Measurements from ENCODE around the gene MRPS16. TPM values are rescaled to one million over a fixed set of nuclear protein-coding genes. Genes with fewer than 3 reads are reported as not detected.
"Not testable (repeated sequence)": the region's sequence is repeated elsewhere in the genome, so short reads cannot be mapped to it uniquely, and the experiment has no call there.

MRPS16 gene
- total RNA-seq, 3 donors from 2014 or later, result 76.7 to 108 (median 88.9) TPM

- no peak for TF ChIP-seq CTCF (IDR thresholded peaks at IDR 0.05)
- no peak for ATAC-seq
- intact Hi-C loops (cut with DNase I, micrococcal nuclease), result no loop called here
- no peak overlapping the region for H3K4me3 ChIP-seq
- no peaks in the 10 kb centered on the region for H3K36me3 ChIP-seq (ENCODE audit: low read depth)
- no peak for DNase-seq
- H3K9me3 ChIP-seq, result peaks cover 10% of the 10 kb centered on the region
- no peaks in the 10 kb centered on the region for H3K4me1 ChIP-seq (ENCODE audit: low read depth)
Observed at GRCh38 chr10:73261362-73261995, 9.0 kb upstream of the MRPS16 start.

GRCh38 chr10:73258612-73259011 lies 6.2 kb upstream of the MRPS16 start:
- ATAC-seq, result not testable (repeated sequence)

GRCh38 chr10:73253225-73253555 lies 746 bp upstream of the MRPS16 start:
- DNase-seq (peak in 1 of 3 donors; percentile 9), ATAC-seq (no peak)
- Histone ChIP-seq H3K4me3 (peak overlapping the region; percentile 60), H3K36me3 (ENCODE audit: low read depth) (no peaks in the 10 kb centered on the region), H3K9me3 (no peaks in the 10 kb centered on the region), H3K4me1 (ENCODE audit: low read depth) (peaks cover 17% of the 10 kb centered on the region)
- intact Hi-C loops (cut with DNase I, micrococcal nuclease), result loop anchor here in 1 of 2 donors (5.0 kb wide), 1 partner anchor 159 kb away; the partner anchor contains the start of gene ANXA7
- no peak for TF ChIP-seq CTCF (IDR thresholded peaks at IDR 0.05)

More at GRCh38 chr10:73258612-73259011, 6.2 kb upstream of the MRPS16 start:
- H3K36me3 ChIP-seq (ENCODE audit: low read depth); DNase-seq; H3K4me1 ChIP-seq (ENCODE audit: low read depth); intact Hi-C loops (cut with DNase I, micrococcal nuclease); H3K4me3 ChIP-seq: not testable (repeated sequence)
- H3K9me3 ChIP-seq, result peaks cover 10% of the 10 kb centered on the region

- H3K4me1 ChIP-seq (ENCODE audit: low read depth), result peaks cover 25% of the 10 kb centered on the region
- DNase-seq (peak in 2 of 3 donors; percentile 9 to 37), ATAC-seq (peak; percentile 78)
- intact Hi-C loops (cut with DNase I, micrococcal nuclease), result loop anchor here in 1 of 2 donors (5.0 kb wide), 1 partner anchor 160 kb away; the partner anchor contains the start of gene ANXA7
- no peaks in the 10 kb centered on the region for H3K9me3 ChIP-seq
- no peaks in the 10 kb centered on the region for H3K36me3 ChIP-seq (ENCODE audit: low read depth)
- H3K4me3 ChIP-seq, result peak overlapping the region; percentile 60
- no peak for TF ChIP-seq CTCF (IDR thresholded peaks at IDR 0.05)
Observed at GRCh38 chr10:73251683-73252444, 580 bp downstream of the MRPS16 start.

GRCh38 chr10:73248259-73248724 lies 4.2 kb downstream of the MRPS16 start:
- no peak for ATAC-seq
- no peak for DNase-seq
- intact Hi-C loops (cut with DNase I, micrococcal nuclease), result no loop called here

More at GRCh38 chr10:73248259-73248724, 4.2 kb downstream of the MRPS16 start:
- Histone ChIP-seq H3K4me3 (no peak overlapping the region), H3K4me1 (ENCODE audit: low read depth) (peaks cover 22% of the 10 kb centered on the region), H3K36me3 (ENCODE audit: low read depth) (no peaks in the 10 kb centered on the region), H3K9me3 (no peaks in the 10 kb centered on the region)
- TF ChIP-seq CTCF (IDR thresholded peaks at IDR 0.05), result no peak

Data from mucosa of descending colon (tissue), 3 donors.